PC-3 (cell line): ENCODE results near the gene CD79A. TPM values are rescaled to one million over a fixed set of nuclear protein-coding genes. Genes with fewer than 3 reads are reported as not detected.

Experiments used
- ATAC-seq: fragments of 200-7000 bp; cut with Tn5 transposase; 2 replicates; pipeline ENCODE4 v1.9.1; 2020; ENCODE audit warnings: mild to moderate bottlenecking, moderate library complexity
- BruUV-seq: library from RNA; stranded (reverse); fragments of 400-500 nt; replicated peaks from 2 replicates; lab custom pipeline; 2021; lab: Mats Ljungman, UMichigan
- CTCF ChIA-PET: fragments of 300-600 bp; sonication (Branson Sonifier 250); formaldehyde crosslinking; loops from one replicate; lab custom pipeline; 2022; ENCODE audit warnings: antibody characterized with exemption; lab: Charles Lee
- POLR2A ChIA-PET: fragments of 300-600 bp; sonication (Branson Sonifier 250); formaldehyde crosslinking; loops from one replicate; lab custom pipeline; 2022; ENCODE audit warnings: antibody characterized with exemption; ENCODE audit not compliant: unreplicated experiment; lab: Charles Lee
- DNase-seq: peaks from one replicate; pipeline ENCODE4 v3.0.0-alpha.2; 2015
- H2AFZ ChIP-seq: fragments of 300-600 bp; sonication (generic); 2 replicates; pipeline ENCODE4 v1.6.0; 2016; ENCODE audit warnings: antibody characterized with exemption, low read length
- H3F3A ChIP-seq: fragments of 300-600 bp; sonication (generic); one replicate; pipeline ENCODE4 v1.6.0; 2017; ENCODE audit warnings: antibody characterized with exemption, low read length, control low read depth, mild to moderate bottlenecking; ENCODE audit not compliant: unreplicated experiment
- H3K27ac ChIP-seq: fragments of 300-600 bp; sonication (generic); 2 replicates; pipeline ENCODE4 v1.5.1; 2016; ENCODE audit warnings: mild to moderate bottlenecking, low read length
- H3K27me3 ChIP-seq: fragments of 300-600 bp; sonication (generic); 2 replicates; pipeline ENCODE4 v1.6.1; 2016; ENCODE audit warnings: low read length, mixed read lengths
- H3K36me3 ChIP-seq: fragments of 300-600 bp; sonication (generic); 2 replicates; pipeline ENCODE4 v1.6.1; 2016; ENCODE audit warnings: low read depth, mixed run types, low read length, mixed read lengths
- H3K4me1 ChIP-seq: fragments of 300-600 bp; sonication (generic); 2 replicates; pipeline ENCODE4 v1.5.1; 2016; ENCODE audit warnings: low read length; ENCODE audit not compliant: insufficient read depth
- H3K4me2 ChIP-seq: fragments of 300-600 bp; sonication (generic); 2 replicates; pipeline ENCODE4 v1.6.0; 2016; ENCODE audit warnings: low read length
- H3K4me3 ChIP-seq: fragments of 300-600 bp; sonication (generic); 2 replicates; pipeline ENCODE4 v1.5.1; 2016; ENCODE audit warnings: mild to moderate bottlenecking, low read length, mixed read lengths
- H3K79me2 ChIP-seq: fragments of 300-600 bp; sonication (generic); 2 replicates; pipeline ENCODE4 v1.6.1; 2017; ENCODE audit warnings: low read length, mixed read lengths
- H3K9ac ChIP-seq: fragments of 300-600 bp; sonication (generic); 2 replicates; pipeline ENCODE4 v1.6.0; 2016; ENCODE audit warnings: mild to moderate bottlenecking, low read length
- H3K9me2 ChIP-seq: fragments of 300-600 bp; sonication (generic); replicated peaks from 2 replicates; pipeline ENCODE4 v1.6.1; 2016; ENCODE audit warnings: mixed run types, low read length, mixed read lengths
- H3K9me3 ChIP-seq: fragments of 300-600 bp; sonication (generic); 2 replicates; pipeline ENCODE4 v1.6.1; 2016; ENCODE audit warnings: low read length, mixed read lengths
- H4K20me1 ChIP-seq: fragments of 300-600 bp; sonication (generic); 2 replicates; pipeline ENCODE4 v1.6.1; 2016; ENCODE audit warnings: low read length, mixed read lengths
- EZH2 ChIP-seq: fragments of 300-600 bp; sonication (generic); IDR thresholded peaks from one replicate; pipeline ENCODE4 v1.6.1; 2017; ENCODE audit warnings: antibody characterized with exemption, mild to moderate bottlenecking, low read length; ENCODE audit not compliant: unreplicated experiment
- EZH2phosphoT487 ChIP-seq: fragments of 300-600 bp; sonication (generic); IDR thresholded peaks from 2 replicates; pipeline ENCODE4 v1.6.1; 2018; ENCODE audit warnings: mild to moderate bottlenecking, antibody characterized with exemption, low read length, borderline replicate concordance
- intact Hi-C: fragments of 100-400 bp; cut with micrococcal nuclease; formaldehyde crosslinking; loops from 2 replicates; pipeline ENCODE4 v1.9.0; 2023
- total RNA-seq: library from RNA; depleted of rRNA; stranded (reverse); fragments of >200 nt; gene quantifications from 2 replicates; pipeline ENCODE4 v1.2.3, GENCODE V29; 2014
- TF ChIP-seq, protein P1 (sequence below): fragments of 300-600 bp; sonication (generic); conservative IDR thresholded peaks from 2 replicates; pipeline ENCODE4 v1.5.1; 2017; ENCODE audit warnings: antibody characterized with exemption, low read depth, mild to moderate bottlenecking, low read length

The CD79A gene
- total RNA-seq, 1 experiment from 2014 or later: 0.11 TPM

GRCh38 chr19:41882568-41883462 lies 5.7 kb downstream of the CD79A start, which contains the start of gene ARHGEF1:
TSS of gene ARHGEF1 (plus strand) at chr19:41883184. CDS start at chr19:41888083, 4,899 bp downstream.
- no peak for TF ChIP-seq EZH2phosphoT487
- TF ChIP-seq, protein P1, sequence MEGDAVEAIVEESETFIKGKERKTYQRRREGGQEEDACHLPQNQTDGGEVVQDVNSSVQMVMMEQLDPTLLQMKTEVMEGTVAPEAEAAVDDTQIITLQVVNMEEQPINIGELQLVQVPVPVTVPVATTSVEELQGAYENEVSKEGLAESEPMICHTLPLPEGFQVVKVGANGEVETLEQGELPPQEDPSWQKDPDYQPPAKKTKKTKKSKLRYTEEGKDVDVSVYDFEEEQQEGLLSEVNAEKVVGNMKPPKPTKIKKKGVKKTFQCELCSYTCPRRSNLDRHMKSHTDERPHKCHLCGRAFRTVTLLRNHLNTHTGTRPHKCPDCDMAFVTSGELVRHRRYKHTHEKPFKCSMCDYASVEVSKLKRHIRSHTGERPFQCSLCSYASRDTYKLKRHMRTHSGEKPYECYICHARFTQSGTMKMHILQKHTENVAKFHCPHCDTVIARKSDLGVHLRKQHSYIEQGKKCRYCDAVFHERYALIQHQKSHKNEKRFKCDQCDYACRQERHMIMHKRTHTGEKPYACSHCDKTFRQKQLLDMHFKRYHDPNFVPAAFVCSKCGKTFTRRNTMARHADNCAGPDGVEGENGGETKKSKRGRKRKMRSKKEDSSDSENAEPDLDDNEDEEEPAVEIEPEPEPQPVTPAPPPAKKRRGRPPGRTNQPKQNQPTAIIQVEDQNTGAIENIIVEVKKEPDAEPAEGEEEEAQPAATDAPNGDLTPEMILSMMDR: no peak
- no peak for TF ChIP-seq EZH2
- intact Hi-C loops: no loop called here
- POLR2A ChIA-PET: interaction anchor here (0.6 kb wide), 1 partner anchor 105 kb away, joined by 5 read pairs; no protein-coding TSS in a partner anchor
- Histone ChIP-seq H3K4me1 (peaks cover 26% of the 10 kb centered on the region), H3K9me2 (no peaks in the 10 kb centered on the region), H3K9ac (peak within 1 kb of the TSS; percentile 88), H3K79me2 (peaks cover 38% of the 10 kb centered on the region), H3K4me2 (peak within 1 kb of the TSS; percentile 98), H3K36me3 (no peaks in the 10 kb centered on the region), H3K9me3 (no peaks in the 10 kb centered on the region), H3F3A (no peaks in the 10 kb centered on the region), H3K27ac (peak within 1 kb of the TSS; percentile 25), H4K20me1 (no peaks in the 10 kb centered on the region), H3K27me3 (no peaks in the 10 kb centered on the region), H2AFZ (peak within 1 kb of the TSS; percentile 80), H3K4me3 (peak within 1 kb of the TSS; percentile 98)
- ATAC-seq (peak; percentile 5; the same call in 1 of the 2 replicates), DNase-seq (peak; percentile 35)
- no TSS peak for BruUV-seq
- CTCF ChIA-PET: no interaction called here

GRCh38 chr19:41883463-41883820 lies 6.4 kb downstream of the CD79A start:
- H3K27me3 ChIP-seq: no peaks in the 10 kb centered on the region
- no peak for TF ChIP-seq EZH2phosphoT487
- TF ChIP-seq EZH2: no peak
- TF ChIP-seq, protein P1: no peak

More at GRCh38 chr19:41883463-41883820, 6.4 kb downstream of the CD79A start:
- Histone ChIP-seq H4K20me1 (no peaks in the 10 kb centered on the region), H3K9me3 (no peaks in the 10 kb centered on the region), H3K9me2 (no peaks in the 10 kb centered on the region), H3K4me3 (peak overlapping the region; percentile 98), H3F3A (no peaks in the 10 kb centered on the region), H3K9ac (peak overlapping the region; percentile 88), H2AFZ (peak overlapping the region; percentile 80), H3K36me3 (no peaks in the 10 kb centered on the region), H3K4me1 (peaks cover 30% of the 10 kb centered on the region), H3K4me2 (peak overlapping the region; percentile 98), H3K27ac (peak overlapping the region; percentile 25), H3K79me2 (peaks cover 40% of the 10 kb centered on the region)
- CTCF ChIA-PET: no interaction called here
- no peak for ATAC-seq
- POLR2A ChIA-PET: interaction anchor here (0.6 kb wide), 1 partner anchor 106 kb away, joined by 5 read pairs; no protein-coding TSS in a partner anchor
- BruUV-seq: no TSS peak
- intact Hi-C loops: no loop called here
- no peak for DNase-seq
